ENCODE results near the gene CD160.

The CD160 gene

GRCh38 chr1:145695821-145696629 is 23.3 kb upstream of the CD160 start:
- no peak overlapping the region for H3K4me3 ChIP-seq (ENCODE audit: low read length)
- H3K9me3 ChIP-seq (ENCODE audit: insufficient read depth, low read depth, low read length), result no peaks in the 10 kb centered on the region
- 89% methylated on average over 5 of the region's 5 CpGs for WGBS
- no peaks in the 10 kb centered on the region for H3K36me3 ChIP-seq (ENCODE audit: insufficient read depth, low read length)
- no peak overlapping the region for H3K9ac ChIP-seq (ENCODE audit: low read depth, low read length)
- H3K27ac ChIP-seq (ENCODE audit: low read depth, low read length), result no peak overlapping the region
- no peaks in the 10 kb centered on the region for H3K4me1 ChIP-seq (ENCODE audit: insufficient read depth, low read length)
- H3K27me3 ChIP-seq (ENCODE audit: insufficient read depth, low read length), result no peaks in the 10 kb centered on the region

- 97% methylated on average over 3 of the region's 3 CpGs for WGBS
- Histone ChIP-seq H3K4me3 (ENCODE audit: low read length) (no peak overlapping the region), H3K36me3 (ENCODE audit: insufficient read depth, low read length) (no peaks in the 10 kb centered on the region), H3K9me3 (ENCODE audit: insufficient read depth, low read depth, low read length) (no peaks in the 10 kb centered on the region), H3K4me1 (ENCODE audit: insufficient read depth, low read length) (no peaks in the 10 kb centered on the region), H3K27me3 (ENCODE audit: insufficient read depth, low read length) (no peaks in the 10 kb centered on the region), H3K9ac (ENCODE audit: low read depth, low read length) (no peak overlapping the region), H3K27ac (ENCODE audit: low read depth, low read length) (no peak overlapping the region)
These were observed 22.7 kb upstream of the CD160 start for GRCh38 chr1:145696630-145696960.

- no peak overlapping the region for H3K27ac ChIP-seq (ENCODE audit: low read depth, low read length)
- no peaks in the 10 kb centered on the region for H3K27me3 ChIP-seq (ENCODE audit: insufficient read depth, low read length)
- H3K36me3 ChIP-seq (ENCODE audit: insufficient read depth, low read length), result no peaks in the 10 kb centered on the region
- H3K4me3 ChIP-seq (ENCODE audit: low read length), result no peak overlapping the region
- H3K4me1 ChIP-seq (ENCODE audit: insufficient read depth, low read length), result no peaks in the 10 kb centered on the region
- 89% methylated on average over 2 of the region's 2 CpGs for WGBS
- no peaks in the 10 kb centered on the region for H3K9me3 ChIP-seq (ENCODE audit: insufficient read depth, low read depth, low read length)
- H3K9ac ChIP-seq (ENCODE audit: low read depth, low read length), result no peak overlapping the region
These were observed 17.9 kb upstream of the CD160 start for GRCh38 chr1:145701306-145701862.

- no peaks in the 10 kb centered on the region for H3K36me3 ChIP-seq (ENCODE audit: insufficient read depth, low read length)
- WGBS, result 81% methylated on average over 2 of the region's 2 CpGs
- H3K9me3 ChIP-seq (ENCODE audit: insufficient read depth, low read depth, low read length), result no peaks in the 10 kb centered on the region
- H3K27me3 ChIP-seq (ENCODE audit: insufficient read depth, low read length), result no peaks in the 10 kb centered on the region
- H3K27ac ChIP-seq (ENCODE audit: low read depth, low read length), result no peak overlapping the region
- H3K9ac ChIP-seq (ENCODE audit: low read depth, low read length), result no peak overlapping the region
- H3K4me3 ChIP-seq (ENCODE audit: low read length), result no peak overlapping the region
- no peaks in the 10 kb centered on the region for H3K4me1 ChIP-seq (ENCODE audit: insufficient read depth, low read length)
These were observed 17.2 kb upstream of the CD160 start for GRCh38 chr1:145702052-145702451.

GRCh38 chr1:145702826-145703225 is 16.5 kb upstream of the CD160 start:
- Histone ChIP-seq H3K9me3 (ENCODE audit: insufficient read depth, low read depth, low read length) (no peaks in the 10 kb centered on the region), H3K27ac (ENCODE audit: low read depth, low read length) (no peak overlapping the region), H3K4me1 (ENCODE audit: insufficient read depth, low read length) (peaks cover 4% of the 10 kb centered on the region; the same call in 1 of the 2 replicates), H3K36me3 (ENCODE audit: insufficient read depth, low read length) (no peaks in the 10 kb centered on the region), H3K27me3 (ENCODE audit: insufficient read depth, low read length) (no peaks in the 10 kb centered on the region), H3K9ac (ENCODE audit: low read depth, low read length) (no peak overlapping the region), H3K4me3 (ENCODE audit: low read length) (no peak overlapping the region)
- 93% methylated on average over 7 of the region's 7 CpGs for WGBS

- Histone ChIP-seq H3K36me3 (ENCODE audit: insufficient read depth, low read length) (no peaks in the 10 kb centered on the region), H3K9ac (ENCODE audit: low read depth, low read length) (no peak overlapping the region), H3K27ac (ENCODE audit: low read depth, low read length) (no peak overlapping the region), H3K9me3 (ENCODE audit: insufficient read depth, low read depth, low read length) (no peaks in the 10 kb centered on the region), H3K27me3 (ENCODE audit: insufficient read depth, low read length) (no peaks in the 10 kb centered on the region), H3K4me3 (ENCODE audit: low read length) (no peak overlapping the region), H3K4me1 (ENCODE audit: insufficient read depth, low read length) (peaks cover 4% of the 10 kb centered on the region; the same call in 1 of the 2 replicates)
- 94% methylated on average over 7 of the region's 7 CpGs for WGBS
These were observed 13.7 kb upstream of the CD160 start for GRCh38 chr1:145705622-145706021.

- Histone ChIP-seq H3K27me3 (ENCODE audit: insufficient read depth, low read length) (no peaks in the 10 kb centered on the region), H3K4me3 (ENCODE audit: low read length) (no peak overlapping the region), H3K9ac (ENCODE audit: low read depth, low read length) (no peak overlapping the region), H3K4me1 (ENCODE audit: insufficient read depth, low read length) (peaks cover 4% of the 10 kb centered on the region; the same call in 1 of the 2 replicates), H3K9me3 (ENCODE audit: insufficient read depth, low read depth, low read length) (no peaks in the 10 kb centered on the region), H3K27ac (ENCODE audit: low read depth, low read length) (no peak overlapping the region), H3K36me3 (ENCODE audit: insufficient read depth, low read length) (no peaks in the 10 kb centered on the region)
- 100% methylated on average over 2 of the region's 2 CpGs for whole genome bisulfite sequencing
These were observed 13.1 kb upstream of the CD160 start for GRCh38 chr1:145706086-145706664.

- 79% methylated on average over 5 of the region's 9 CpGs for WGBS
- Histone ChIP-seq H3K4me1 (ENCODE audit: insufficient read depth, low read length) (peaks cover 4% of the 10 kb centered on the region; the same call in 1 of the 2 replicates), H3K27me3 (ENCODE audit: insufficient read depth, low read length) (no peaks in the 10 kb centered on the region), H3K4me3 (ENCODE audit: low read length) (no peak within 1 kb of the TSS), H3K9me3 (ENCODE audit: insufficient read depth, low read depth, low read length) (no peaks in the 10 kb centered on the region), H3K27ac (ENCODE audit: low read depth, low read length) (no peak within 1 kb of the TSS), H3K9ac (ENCODE audit: low read depth, low read length) (no peak within 1 kb of the TSS), H3K36me3 (ENCODE audit: insufficient read depth, low read length) (no peaks in the 10 kb centered on the region)
These were observed 12.0 kb upstream of the CD160 start, which contains the start of gene PDZK1 for GRCh38 chr1:145707183-145707867. Gene PDZK1 (minus strand): TSS chr1:145707368. CDS start chr1:145688021, 19,347 bp downstream.

GRCh38 chr1:145708063-145708462 is 11.2 kb upstream of the CD160 start:
- H3K27me3 ChIP-seq (ENCODE audit: insufficient read depth, low read length), result no peaks in the 10 kb centered on the region
- no peaks in the 10 kb centered on the region for H3K36me3 ChIP-seq (ENCODE audit: insufficient read depth, low read length)
- H3K27ac ChIP-seq (ENCODE audit: low read depth, low read length), result no peak overlapping the region
- whole genome bisulfite sequencing, result 75% methylated on average over 7 of the region's 7 CpGs
- no peak overlapping the region for H3K4me3 ChIP-seq (ENCODE audit: low read length)
- H3K9ac ChIP-seq (ENCODE audit: low read depth, low read length), result no peak overlapping the region
- H3K9me3 ChIP-seq (ENCODE audit: insufficient read depth, low read depth, low read length), result no peaks in the 10 kb centered on the region
- H3K4me1 ChIP-seq (ENCODE audit: insufficient read depth, low read length), result peaks cover 4% of the 10 kb centered on the region; the same call in 1 of the 2 replicates

- Histone ChIP-seq H3K9ac (ENCODE audit: low read depth, low read length) (no peak overlapping the region), H3K4me1 (ENCODE audit: insufficient read depth, low read length) (peaks cover 4% of the 10 kb centered on the region; the same call in 1 of the 2 replicates), H3K4me3 (ENCODE audit: low read length) (no peak overlapping the region), H3K27ac (ENCODE audit: low read depth, low read length) (no peak overlapping the region), H3K36me3 (ENCODE audit: insufficient read depth, low read length) (no peaks in the 10 kb centered on the region), H3K27me3 (ENCODE audit: insufficient read depth, low read length) (no peaks in the 10 kb centered on the region), H3K9me3 (ENCODE audit: insufficient read depth, low read depth, low read length) (no peaks in the 10 kb centered on the region)
- 78% methylated on average over 4 of the region's 4 CpGs for WGBS
These were observed 8.8 kb upstream of the CD160 start for GRCh38 chr1:145710291-145711027.
